ENCODE data around the gene MCOLN1.

- TF ChIP-seq CTCF (IDR thresholded peaks at IDR 0.05; ENCODE audit: low read depth, low read length): no peak
- TF ChIP-seq EZH2phosphoT487 (IDR thresholded peaks at IDR 0.05; ENCODE audit: low read depth): no peak
These were observed 27.2 kb downstream of the MCOLN1 start for GRCh38 chr19:7549429-7550148.
